Esophagus muscularis mucosa (tissue), 4 donors: ENCODE data around the gene RAB12.

Experiments
- EP300 ChIP-seq: sonication (generic); formaldehyde crosslinking; IDR thresholded peaks from one replicate; pipeline ENCODE4 v1.6.1; 2017; ENCODE audit warnings: antibody characterized with exemption
- POLR2A ChIP-seq: fragments of 450-650 bp; IDR thresholded peaks from one replicate; pipeline ENCODE4 v1.6.1; 2017; ENCODE audit warnings: antibody characterized with exemption, moderate library complexity, mild to moderate bottlenecking, low read depth
- POLR2AphosphoS5 ChIP-seq, 2 donors: sonication (generic); formaldehyde crosslinking; IDR thresholded peaks; one replicate each; pipeline ENCODE4 v1.6.1; 2017; ENCODE audit warnings: antibody characterized with exemption in 2 of 2
- TF ChIP-seq, protein P1 (sequence below), 3 experiments: fragments of 200-600 bp in 2 of 3; fragments of 450-650 bp in 1 of 3; sonication (generic) in 2 of 3; IDR thresholded peaks; one replicate each; pipeline ENCODE4 v1.5.1; 2017 to 2019; ENCODE audit warnings: antibody characterized with exemption in 3 of 3, mild to moderate bottlenecking in 2 of 3, moderate library complexity in 1 of 3

DNA sequence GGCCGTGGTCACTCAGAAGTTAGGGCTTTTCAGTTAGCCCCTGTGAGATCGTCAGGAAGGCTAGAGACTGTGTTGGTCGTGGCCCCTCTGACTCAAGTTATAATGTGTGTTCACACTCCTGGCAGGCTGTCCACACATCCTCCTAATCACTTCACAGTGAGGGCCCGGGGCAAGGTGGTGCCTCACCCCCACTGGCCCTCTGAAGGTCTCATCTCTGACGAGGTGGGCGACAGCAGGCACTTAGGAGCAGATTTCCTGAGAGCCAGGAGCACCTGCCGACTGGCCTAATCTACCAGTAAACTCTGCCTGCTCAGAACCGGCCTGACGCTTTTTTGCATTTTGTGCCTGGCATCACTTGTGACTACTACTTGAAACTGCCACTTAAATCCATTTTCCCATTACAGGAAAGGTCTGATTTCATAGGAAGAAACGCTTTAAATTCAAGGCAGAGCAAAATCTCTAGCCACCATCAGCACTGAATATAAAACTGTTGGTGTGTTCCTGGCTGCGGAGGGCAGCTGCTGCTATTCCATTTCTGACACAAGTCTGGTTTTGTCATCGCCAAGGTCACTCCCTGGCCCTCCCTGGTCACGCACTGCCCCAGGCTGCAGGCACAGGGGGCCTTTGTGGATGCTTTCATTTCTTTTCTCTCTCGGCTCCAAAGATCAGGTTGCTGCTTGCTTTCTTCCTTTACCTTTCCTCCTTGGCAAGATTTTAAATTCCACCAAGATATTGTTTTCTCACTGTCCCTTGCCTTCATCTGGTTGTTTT is 48.0 kb downstream of the RAB12 start:
- TF ChIP-seq POLR2A (no peak), EP300 (no peak), POLR2AphosphoS5 (IDR thresholded peaks at IDR 0.05) (no peak)
- TF ChIP-seq, protein P1, sequence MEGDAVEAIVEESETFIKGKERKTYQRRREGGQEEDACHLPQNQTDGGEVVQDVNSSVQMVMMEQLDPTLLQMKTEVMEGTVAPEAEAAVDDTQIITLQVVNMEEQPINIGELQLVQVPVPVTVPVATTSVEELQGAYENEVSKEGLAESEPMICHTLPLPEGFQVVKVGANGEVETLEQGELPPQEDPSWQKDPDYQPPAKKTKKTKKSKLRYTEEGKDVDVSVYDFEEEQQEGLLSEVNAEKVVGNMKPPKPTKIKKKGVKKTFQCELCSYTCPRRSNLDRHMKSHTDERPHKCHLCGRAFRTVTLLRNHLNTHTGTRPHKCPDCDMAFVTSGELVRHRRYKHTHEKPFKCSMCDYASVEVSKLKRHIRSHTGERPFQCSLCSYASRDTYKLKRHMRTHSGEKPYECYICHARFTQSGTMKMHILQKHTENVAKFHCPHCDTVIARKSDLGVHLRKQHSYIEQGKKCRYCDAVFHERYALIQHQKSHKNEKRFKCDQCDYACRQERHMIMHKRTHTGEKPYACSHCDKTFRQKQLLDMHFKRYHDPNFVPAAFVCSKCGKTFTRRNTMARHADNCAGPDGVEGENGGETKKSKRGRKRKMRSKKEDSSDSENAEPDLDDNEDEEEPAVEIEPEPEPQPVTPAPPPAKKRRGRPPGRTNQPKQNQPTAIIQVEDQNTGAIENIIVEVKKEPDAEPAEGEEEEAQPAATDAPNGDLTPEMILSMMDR (IDR thresholded peaks at IDR 0.05): no peak
